ENCODE measurements around the gene PRIMA1.

PRIMA1 gene

DNA sequence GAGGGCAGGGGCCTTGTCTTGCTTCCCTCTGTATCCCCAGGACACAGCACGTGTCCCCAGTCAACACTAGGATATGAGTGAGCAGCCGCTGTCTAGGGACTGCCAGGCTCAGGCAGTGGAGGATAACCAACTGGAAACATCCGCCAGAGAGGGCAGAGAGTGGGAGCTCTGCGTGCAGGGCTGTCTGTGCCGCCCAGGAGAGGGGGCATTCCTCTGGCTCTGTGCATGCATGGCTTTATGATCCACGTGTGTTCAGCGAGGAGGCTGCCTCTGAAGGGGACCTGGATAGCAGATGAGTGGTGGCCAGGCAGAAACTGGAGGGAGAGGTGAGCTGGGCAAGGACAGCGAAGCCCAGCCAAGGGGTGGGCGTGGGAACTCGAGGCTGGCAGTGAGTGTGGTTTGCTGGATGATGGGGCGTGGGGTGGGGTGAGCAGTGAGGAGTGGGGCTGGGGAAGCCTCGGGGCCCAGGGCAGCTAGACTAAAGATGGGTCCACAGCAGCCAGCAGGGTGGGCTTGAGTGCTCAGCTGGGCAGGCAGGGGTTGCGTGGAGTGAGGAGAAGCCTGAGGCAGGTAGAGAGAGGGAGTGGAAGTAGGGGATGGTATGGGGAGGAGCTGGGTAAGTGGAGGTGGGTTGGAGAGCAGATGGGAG lies 72.9 kb downstream of the PRIMA1 start:
- in situ Hi-C loops (cut with MboI; ENCODE audit: low sequenced_read_pairs), result no loop called here

GRCh38 chr14:93714605-93715004 lies 73.7 kb downstream of the PRIMA1 start:
- in situ Hi-C loops (cut with MboI; ENCODE audit: low sequenced_read_pairs), result no loop called here

DNA sequence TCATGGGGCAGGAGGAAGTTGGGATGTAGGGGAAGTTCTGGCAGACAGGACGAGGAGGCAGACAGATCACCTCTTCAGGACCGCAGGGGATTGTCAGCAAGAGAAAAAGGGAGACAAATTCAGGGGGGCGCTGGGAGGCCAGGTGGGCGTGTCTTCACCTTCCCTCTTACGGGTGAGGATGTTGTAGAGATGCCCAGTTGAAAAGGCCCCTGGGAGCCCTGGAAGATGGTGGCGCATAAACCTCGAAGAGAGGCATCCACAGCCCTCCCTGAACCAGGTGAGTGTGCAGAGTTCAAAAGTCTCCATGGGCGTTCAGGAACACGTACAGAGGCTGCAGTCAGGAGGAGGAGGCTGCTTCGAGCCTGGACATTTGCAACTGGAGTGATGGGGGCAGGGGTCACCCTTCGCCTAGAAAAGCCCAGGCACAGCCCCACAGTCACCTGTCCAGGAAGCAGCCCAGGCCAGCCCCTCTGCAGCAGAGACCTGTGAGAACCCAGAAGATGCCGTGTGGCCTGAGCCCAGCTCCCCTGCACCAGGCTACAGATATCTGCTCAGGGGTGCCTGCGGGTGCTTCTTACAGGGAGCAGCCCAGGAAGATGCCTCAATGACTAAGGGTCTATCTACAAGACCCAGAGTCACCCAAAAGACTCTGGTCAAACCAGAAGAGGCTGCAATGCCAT lies 74.4 kb downstream of the PRIMA1 start:
- in situ Hi-C loops (cut with MboI; ENCODE audit: low sequenced_read_pairs), result no loop called here

- in situ Hi-C loops (cut with MboI; ENCODE audit: low sequenced_read_pairs), result no loop called here
Measured at GRCh38 chr14:93712838-93713724, 75.2 kb downstream of the PRIMA1 start.

DNA sequence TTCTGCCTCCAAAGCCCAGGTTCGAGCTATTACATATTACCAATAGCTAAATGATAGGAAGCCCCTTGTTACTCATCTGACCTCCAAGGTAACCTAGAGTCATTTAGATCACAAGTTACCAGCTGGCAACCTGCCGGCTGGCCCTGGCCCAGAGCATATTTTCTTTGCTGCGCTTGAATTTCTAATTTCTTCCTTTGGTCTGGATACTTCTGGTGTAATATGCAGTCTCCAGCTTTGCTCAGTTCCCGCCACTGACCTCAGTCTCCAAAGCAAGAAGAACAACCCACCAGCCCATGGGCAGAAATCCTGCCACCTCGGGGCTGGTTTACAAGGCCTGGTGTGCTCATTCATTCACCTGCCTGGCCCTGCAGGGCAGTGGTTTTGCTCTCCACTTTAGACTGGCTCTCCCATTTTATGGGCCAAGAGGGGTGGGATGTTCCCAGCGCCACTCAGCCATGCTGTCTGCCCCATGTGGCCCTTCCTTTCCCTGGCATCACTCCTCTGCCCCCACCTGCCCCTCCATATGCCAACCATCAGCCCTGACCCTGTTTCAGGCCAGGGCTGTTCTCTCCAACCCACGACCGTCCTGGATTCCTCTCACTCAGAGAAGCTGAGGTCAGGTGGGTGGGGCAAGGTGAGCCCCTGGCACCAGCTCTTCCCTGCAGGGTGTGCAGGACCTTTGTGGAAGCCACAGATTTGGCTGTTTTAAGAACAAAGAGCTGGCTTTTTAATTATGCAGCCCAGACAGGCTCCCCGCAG lies 76.0 kb downstream of the PRIMA1 start:
- in situ Hi-C loops (cut with MboI; ENCODE audit: low sequenced_read_pairs), result no loop called here

- in situ Hi-C loops (cut with MboI; ENCODE audit: low sequenced_read_pairs), result no loop called here
Measured at GRCh38 chr14:93709249-93709648, 79.0 kb downstream of the PRIMA1 start.

- in situ Hi-C loops (cut with MboI; ENCODE audit: low sequenced_read_pairs), result no loop called here
Measured at GRCh38 chr14:93708800-93709199, 79.5 kb downstream of the PRIMA1 start.

DNA sequence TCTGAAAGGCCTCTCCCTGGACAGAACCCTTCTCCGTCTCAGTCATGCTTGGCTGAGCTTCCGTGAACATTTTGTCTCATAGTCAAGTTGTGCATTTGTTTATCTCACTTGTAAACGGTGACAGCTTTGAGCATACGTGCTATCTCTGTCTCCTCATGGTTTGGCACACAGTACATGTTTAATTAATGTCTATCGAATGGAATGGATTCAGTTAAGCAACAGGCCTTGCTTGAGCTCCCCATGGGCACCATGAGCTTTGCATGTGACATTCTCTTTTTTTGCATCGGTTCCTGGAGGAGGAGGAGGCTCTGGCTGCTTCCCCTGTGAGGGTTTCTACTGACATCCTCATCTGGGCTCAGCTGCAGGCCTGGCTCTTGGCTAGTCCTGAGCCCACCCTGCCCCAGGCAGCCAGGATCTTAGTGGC lies 80.0 kb downstream of the PRIMA1 start:
- in situ Hi-C loops (cut with MboI; ENCODE audit: low sequenced_read_pairs), result no loop called here

- in situ Hi-C loops (cut with MboI; ENCODE audit: low sequenced_read_pairs), result no loop called here
Measured at GRCh38 chr14:93707475-93707874, 80.8 kb downstream of the PRIMA1 start.

DNA sequence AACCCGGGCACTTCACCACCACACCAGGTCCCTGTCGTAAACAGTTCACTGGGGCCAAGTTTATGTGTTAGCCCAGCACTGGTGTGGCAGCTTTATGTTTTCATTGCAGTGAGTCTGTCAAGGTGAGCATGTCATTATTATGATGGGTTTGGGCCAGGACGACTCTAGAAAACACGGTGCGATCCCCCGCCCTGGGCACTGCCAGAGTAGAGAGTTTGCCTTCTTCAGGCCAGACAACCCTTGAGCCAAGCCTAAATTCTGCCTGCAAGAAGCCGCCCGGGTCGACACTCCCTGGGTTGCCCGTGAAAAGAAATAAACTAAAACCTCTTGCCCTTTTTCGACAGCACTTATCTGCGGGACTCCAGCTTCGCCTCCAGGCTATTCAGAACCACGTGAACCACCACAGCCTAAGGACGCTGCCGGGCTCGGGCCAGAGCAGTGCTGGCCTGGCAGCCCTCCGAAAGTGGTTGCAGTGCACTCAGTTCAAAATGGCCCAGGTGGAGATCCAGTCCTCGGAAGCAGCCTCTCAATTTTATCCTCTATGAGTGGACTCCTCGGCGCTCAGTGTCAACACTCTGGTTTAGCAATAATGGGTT lies 81.8 kb downstream of the PRIMA1 start:
- in situ Hi-C loops (cut with MboI; ENCODE audit: low sequenced_read_pairs), result no loop called here

DNA sequence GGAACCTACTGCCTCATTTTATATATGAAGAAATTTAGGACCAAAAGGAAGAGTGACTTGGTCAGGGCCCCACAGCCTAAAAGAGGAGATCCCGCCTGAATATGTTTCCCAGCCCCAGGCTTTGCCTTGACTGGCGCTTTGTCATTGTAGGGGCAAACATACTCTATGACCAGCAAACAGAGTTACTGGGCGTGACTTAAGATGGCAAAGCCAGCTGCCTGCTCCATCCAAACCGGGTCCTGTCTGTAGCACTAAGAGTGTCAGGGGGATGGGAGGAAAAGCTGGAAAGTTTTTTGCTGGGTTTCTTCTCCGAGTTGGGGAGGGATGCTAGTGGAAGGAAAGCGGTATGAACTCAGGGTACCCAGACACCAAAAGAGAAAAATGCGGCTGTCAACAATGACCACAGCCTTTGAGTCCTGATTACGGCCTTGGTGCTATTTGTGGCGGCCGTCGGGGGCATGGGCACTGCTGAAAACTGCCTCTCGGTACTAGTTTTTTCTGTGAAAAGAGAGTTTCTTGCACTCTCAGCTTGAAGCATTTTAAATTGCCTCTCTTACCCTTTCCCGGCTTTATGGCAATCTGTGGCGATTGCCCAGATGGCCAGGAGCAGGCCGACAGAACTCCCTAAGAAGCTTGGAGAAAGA lies 82.7 kb downstream of the PRIMA1 start:
- in situ Hi-C loops (cut with MboI; ENCODE audit: low sequenced_read_pairs), result no loop called here

- in situ Hi-C loops (cut with MboI; ENCODE audit: low sequenced_read_pairs), result no loop called here
Measured at GRCh38 chr14:93703941-93704340, 84.3 kb downstream of the PRIMA1 start.

DNA sequence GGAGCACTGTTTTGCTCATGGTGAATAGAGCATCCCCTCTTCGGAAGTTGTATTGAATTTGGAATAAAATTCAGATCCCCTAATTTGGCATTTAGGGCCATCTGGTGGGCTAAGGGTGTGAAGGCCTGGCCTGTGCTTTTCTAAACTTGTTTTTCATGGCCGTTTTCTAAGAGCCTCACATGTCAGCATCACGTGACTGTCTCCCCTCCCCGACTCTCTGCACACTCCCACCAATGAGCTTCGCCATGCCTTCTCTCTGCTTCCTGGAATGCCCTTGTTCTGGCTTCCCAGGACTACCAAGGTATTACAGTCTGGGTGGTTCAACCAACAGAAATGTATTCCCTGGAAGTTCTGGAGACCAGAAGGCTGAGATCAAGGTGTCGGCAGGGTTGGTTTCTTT lies 85.3 kb downstream of the PRIMA1 start:
- in situ Hi-C loops (cut with MboI; ENCODE audit: low sequenced_read_pairs), result no loop called here

- in situ Hi-C loops (cut with MboI; ENCODE audit: low sequenced_read_pairs), result no loop called here
Measured at GRCh38 chr14:93701562-93701961, 86.7 kb downstream of the PRIMA1 start.

DNA sequence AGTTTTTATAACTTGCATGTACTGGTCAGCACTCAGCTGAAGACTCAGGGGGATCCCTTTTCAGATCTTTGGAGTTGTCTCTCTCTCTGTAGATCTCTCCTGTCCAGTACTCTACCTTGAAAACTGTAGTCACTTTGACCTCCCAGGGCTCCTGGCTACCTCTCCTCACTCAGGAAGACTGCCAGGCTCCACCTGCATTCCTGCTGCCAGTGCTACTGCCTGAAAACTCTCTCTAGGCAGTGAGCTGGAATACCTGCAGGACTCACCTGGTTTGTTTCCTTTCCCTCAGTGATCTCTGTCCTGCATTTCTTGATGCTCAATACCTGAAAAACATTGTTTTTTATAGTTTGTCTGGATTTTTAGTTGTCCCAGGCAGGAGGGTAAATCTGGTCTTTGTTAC lies 87.4 kb downstream of the PRIMA1 start:
- in situ Hi-C loops (cut with MboI; ENCODE audit: low sequenced_read_pairs), result no loop called here

GRCh38 chr14:93693914-93694313 lies 94.4 kb downstream of the PRIMA1 start:
- in situ Hi-C loops (cut with MboI; ENCODE audit: low sequenced_read_pairs), result no loop called here

DNA sequence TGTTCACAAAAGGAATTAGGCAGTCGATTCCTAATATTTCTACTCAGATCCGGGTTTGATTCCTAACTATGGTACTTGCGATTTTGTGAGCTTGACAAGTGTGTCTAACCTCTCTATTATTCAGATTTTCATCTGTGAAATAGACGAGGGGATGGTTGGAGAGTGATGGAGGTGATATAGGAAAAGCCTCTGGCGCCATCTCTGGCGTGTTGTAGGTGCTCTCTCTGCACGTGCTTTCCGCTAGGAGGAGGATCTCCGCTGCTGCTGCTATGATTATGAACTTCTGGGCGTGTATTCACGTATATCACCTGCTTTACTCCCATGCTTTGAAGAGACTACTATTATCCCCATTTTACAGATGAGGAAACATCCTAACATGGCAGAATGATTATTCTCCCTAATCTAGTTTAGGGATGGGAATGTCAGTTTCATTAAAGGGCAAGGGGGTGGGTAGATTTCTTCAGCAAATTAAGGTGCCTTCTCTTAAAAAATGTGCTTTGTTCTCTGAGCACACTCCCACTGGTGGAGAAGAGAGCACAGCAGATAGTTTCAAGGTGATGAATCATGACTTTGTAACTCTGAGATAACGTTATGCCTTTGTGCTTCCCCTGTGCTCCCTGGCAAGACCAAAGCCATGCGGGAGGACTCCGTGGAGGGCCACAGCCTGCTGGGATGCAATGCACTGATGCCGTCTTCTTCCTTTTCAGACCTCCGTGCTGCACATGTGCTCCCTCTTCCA lies 97.1 kb downstream of the PRIMA1 start:
- in situ Hi-C loops (cut with MboI; ENCODE audit: low sequenced_read_pairs), result no loop called here

DNA sequence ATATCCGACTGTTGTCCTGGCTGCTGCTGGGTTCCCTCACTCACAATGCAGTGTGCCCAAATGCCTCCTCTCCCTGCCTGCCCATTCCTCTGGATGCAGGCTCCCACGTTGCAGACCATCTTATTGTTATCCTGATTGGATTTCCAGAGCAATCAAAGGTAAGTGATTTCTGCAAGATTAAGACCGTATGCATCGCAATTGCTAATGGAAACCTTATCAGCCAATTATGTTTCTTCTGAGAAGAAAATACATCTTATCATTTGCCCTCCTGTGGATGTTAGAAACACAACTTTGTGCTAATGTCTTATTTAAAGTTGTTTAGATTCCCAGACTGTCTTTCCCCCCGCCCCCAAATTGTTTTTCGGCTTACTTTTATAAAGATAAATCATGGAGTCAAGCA lies 98.1 kb downstream of the PRIMA1 start:
- in situ Hi-C loops (cut with MboI; ENCODE audit: low sequenced_read_pairs), result no loop called here

DNA sequence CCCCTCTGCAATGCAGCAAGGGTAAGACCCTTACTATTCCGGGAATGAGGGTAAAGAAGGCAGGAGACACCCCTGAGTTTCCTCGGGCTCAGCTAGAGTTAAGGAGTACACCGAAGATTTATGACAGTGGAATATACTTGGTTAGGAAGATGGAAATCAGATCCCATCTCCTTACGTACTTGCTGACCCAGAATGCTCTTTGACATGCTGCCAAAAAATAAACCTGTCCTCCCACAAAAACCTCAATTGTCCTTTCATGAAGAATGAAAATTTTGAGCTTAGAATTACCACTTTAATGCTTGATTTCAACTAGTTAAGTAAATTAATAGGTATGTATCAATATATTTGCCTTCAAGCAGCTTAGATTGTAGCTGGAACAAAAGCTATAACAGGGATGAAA lies 99.5 kb downstream of the PRIMA1 start:
- in situ Hi-C loops (cut with MboI; ENCODE audit: low sequenced_read_pairs), result no loop called here

All from HL-60/S4 treated with phorbol 12-myristate 13-acetate at 8.2 ng/mL for 4 days and 3 days (cell line).